ENCODE results near the gene FN3KRP. TPM values are rescaled to one million over a fixed set of nuclear protein-coding genes. Genes with fewer than 3 reads are reported as not detected.

The FN3KRP gene
- total and polyA plus RNA-seq, 2 donors (not counting 3 experiments of a cell fraction or from before 2014, with no cell fraction given), result 22.2 to 35.2 TPM

GRCh38 chr17:82752371-82753200, 36.1 kb downstream of the FN3KRP start:
- Histone ChIP-seq H3K4me2 (ENCODE audit: insufficient read depth, low read length) (peak overlapping the region; percentile 38), H3K9me1 (replicated peaks; ENCODE audit: control insufficient read depth, extremely low read depth, insufficient read depth, low read length) (no peaks in the 10 kb centered on the region), H3K4me1 (ENCODE audit: control insufficient read depth, extremely low read depth, insufficient read depth, low read length) (peaks cover 5% of the 10 kb centered on the region), H3K9me3 (replicated peaks; ENCODE audit: control insufficient read depth, insufficient read depth, low read length) (no peaks in the 10 kb centered on the region), H3K27ac (ENCODE audit: insufficient read depth, low read depth, low read length) (no peak overlapping the region), H3K9ac (replicated peaks; ENCODE audit: extremely low read depth, insufficient read depth, low read length) (peak overlapping the region; percentile 64), H4K20me1 (replicated peaks; ENCODE audit: control insufficient read depth, extremely low read depth, insufficient read depth, low read length) (no peaks in the 10 kb centered on the region), H3K27me3 (ENCODE audit: control insufficient read depth in 2 of 2, insufficient read depth in 2 of 2, low read length in 2 of 2) (no peaks in the 10 kb centered on the region), H3K36me3 (ENCODE audit: control insufficient read depth in 2 of 2, extremely low read depth in 1 of 2, insufficient read depth in 2 of 2, low read length in 2 of 2) (peaks cover 0 to 2% of the 10 kb centered on the region in 2 experiments), H3K4me3 (replicated peaks in 1 of 3; ENCODE audit: insufficient read depth in 1 of 3, low read depth in 1 of 3, low read length in 3 of 3) (peak overlapping the region; percentile 67 to 84 (median 83)), H3K79me2 (ENCODE audit: control insufficient read depth, insufficient read depth, low read length) (peaks cover 30% of the 10 kb centered on the region), H2AFZ (ENCODE audit: low read depth, low read length) (peak overlapping the region; percentile 97)
- POLR2A ChIA-PET, result interaction anchor here (0.7 kb wide), 1 partner anchor 17 kb away, joined by 3 read pairs; the partner anchor contains the start of gene FN3K
- no peak for TF ChIP-seq FOS (IDR thresholded peaks at IDR 0.05; ENCODE audit: borderline replicate concordance, insufficient read depth, low read length)
- TF ChIP-seq POLR2A (IDR thresholded peaks at IDR 0.05; ENCODE audit: low read depth, low read length), result no peak
- TF ChIP-seq CTCF (IDR thresholded peaks at IDR 0.05; ENCODE audit: extremely low read depth in 1 of 2, insufficient read depth in 1 of 2, low read depth in 1 of 2, low read length in 2 of 2), result no peak
- no peak for TF ChIP-seq GATA2 (IDR thresholded peaks at IDR 0.05; ENCODE audit: insufficient read depth, insufficient read length, low read depth, low read length)
- TF ChIP-seq JUN (IDR thresholded peaks at IDR 0.05; ENCODE audit: borderline replicate concordance, insufficient read depth, insufficient read length, low read depth), result no peak
- TF ChIP-seq MAX (IDR thresholded peaks at IDR 0.05; ENCODE audit: insufficient read depth, insufficient read length), result no peak
- no peak for TF ChIP-seq EZH2 (IDR thresholded peaks at IDR 0.05; ENCODE audit: borderline replicate concordance, low read depth, low read length, severe bottlenecking)
- TF ChIP-seq POLR2AphosphoS5 (IDR thresholded peaks at IDR 0.05; ENCODE audit: insufficient read depth, low read depth, low read length), result no peak
- TF ChIP-seq MYC (IDR thresholded peaks at IDR 0.05; ENCODE audit: low read depth, low read length), result no peak
- BruUV-seq (replicated peaks), result no TSS peak
- DNase-seq (ENCODE audit: low read depth, low spot score) (peak; percentile 40), FAIRE-seq (no peak)
- intact Hi-C loops (cut with micrococcal nuclease), result loop anchor here (2.0 kb wide), 1 partner anchor 36 kb away; the partner anchor contains the start of gene FN3KRP
- CTCF ChIA-PET, result interaction anchor here (2.5 kb wide), 1 partner anchor 14 kb away, joined by 7 read pairs; no protein-coding TSS in a partner anchor
- dilution Hi-C loops (cut with MboI; ENCODE audit: extremely low pct_ligation_motif_present, low sequenced_read_pairs), result no loop called here

Data from endothelial cell of umbilical vein (primary cell).